OCI-LY7 (cell line): ENCODE measurements around the gene GNG7.

Experiments
- EZH2phosphoT487 ChIP-seq: fragments of 200-600 bp; sonication (generic); IDR thresholded peaks from 2 replicates; pipeline ENCODE4 v1.6.1; 2018; ENCODE audit warnings: low read depth, borderline replicate concordance, mild to moderate bottlenecking, mixed run types, antibody characterized with exemption, low read length, moderate library complexity, mixed read lengths
- TF ChIP-seq, protein P1 (sequence below): fragments of 200-600 bp; sonication (generic); conservative IDR thresholded peaks from 2 replicates; pipeline ENCODE4 v1.5.1; 2014; ENCODE audit warnings: mild to moderate bottlenecking, antibody characterized with exemption, low read length, moderate library complexity, mixed read lengths

DNA sequence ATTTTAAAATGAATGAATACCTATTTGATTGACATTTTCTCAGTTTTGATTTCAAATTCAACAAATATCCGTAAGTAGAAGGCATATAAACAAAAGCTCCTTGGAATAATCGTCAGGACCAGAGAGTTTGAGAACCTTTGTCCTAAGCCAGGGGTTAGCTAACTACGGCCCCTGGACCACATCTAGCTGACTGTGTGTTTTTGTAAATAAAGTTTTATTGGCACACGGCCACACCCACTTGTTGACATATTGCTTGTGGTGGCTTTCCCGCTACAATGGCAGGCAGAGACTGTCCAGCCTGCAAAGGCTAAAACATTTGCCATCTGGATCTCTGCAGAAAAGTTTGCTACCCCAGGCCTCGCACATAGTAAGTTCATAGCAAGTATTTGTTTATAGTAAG lies 83.4 kb downstream of the GNG7 start:
- TF ChIP-seq, protein P1, sequence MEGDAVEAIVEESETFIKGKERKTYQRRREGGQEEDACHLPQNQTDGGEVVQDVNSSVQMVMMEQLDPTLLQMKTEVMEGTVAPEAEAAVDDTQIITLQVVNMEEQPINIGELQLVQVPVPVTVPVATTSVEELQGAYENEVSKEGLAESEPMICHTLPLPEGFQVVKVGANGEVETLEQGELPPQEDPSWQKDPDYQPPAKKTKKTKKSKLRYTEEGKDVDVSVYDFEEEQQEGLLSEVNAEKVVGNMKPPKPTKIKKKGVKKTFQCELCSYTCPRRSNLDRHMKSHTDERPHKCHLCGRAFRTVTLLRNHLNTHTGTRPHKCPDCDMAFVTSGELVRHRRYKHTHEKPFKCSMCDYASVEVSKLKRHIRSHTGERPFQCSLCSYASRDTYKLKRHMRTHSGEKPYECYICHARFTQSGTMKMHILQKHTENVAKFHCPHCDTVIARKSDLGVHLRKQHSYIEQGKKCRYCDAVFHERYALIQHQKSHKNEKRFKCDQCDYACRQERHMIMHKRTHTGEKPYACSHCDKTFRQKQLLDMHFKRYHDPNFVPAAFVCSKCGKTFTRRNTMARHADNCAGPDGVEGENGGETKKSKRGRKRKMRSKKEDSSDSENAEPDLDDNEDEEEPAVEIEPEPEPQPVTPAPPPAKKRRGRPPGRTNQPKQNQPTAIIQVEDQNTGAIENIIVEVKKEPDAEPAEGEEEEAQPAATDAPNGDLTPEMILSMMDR = no peak
- no peak for TF ChIP-seq EZH2phosphoT487
